NCI-H1436 (cell line): ENCODE measurements around the gene TAF7.
"Not testable (repeated sequence)": the region's sequence is repeated elsewhere in the genome, so short reads cannot be mapped to it uniquely, and the experiment has no call there.

Experiments used
- DNase-seq: peaks from one replicate; lab custom pipeline; 2025; lab: John Stamatoyannopoulos, UW

The TAF7 gene

GRCh38 chr5:141338538-141339306 is 18.1 kb upstream of the TAF7 start, which contains the start of gene PCDHGA2:
Gene PCDHGA2 (plus strand): TSS chr5:141338760.
- DNase-seq = peak; percentile 14

- not testable (repeated sequence) for DNase-seq
Observed at GRCh38 chr5:141332571-141332970, 12.0 kb upstream of the TAF7 start.

- DNase-seq = peak; percentile 16
Observed at GRCh38 chr5:141330299-141331080, 9.9 kb upstream of the TAF7 start, which contains the start of gene PCDHGA1. Gene PCDHGA1 (plus strand): TSS chr5:141330514.

- DNase-seq = no peak
Observed at GRCh38 chr5:141328231-141328630, 7.6 kb upstream of the TAF7 start.

- DNase-seq = no peak
Observed at GRCh38 chr5:141326088-141326854, 5.7 kb upstream of the TAF7 start.

GRCh38 chr5:141322261-141322660 is 1.7 kb upstream of the TAF7 start:
- DNase-seq = no peak

- DNase-seq = no peak
Observed at GRCh38 chr5:141319699-141320098, 885 bp downstream of the TAF7 start.

DNA sequence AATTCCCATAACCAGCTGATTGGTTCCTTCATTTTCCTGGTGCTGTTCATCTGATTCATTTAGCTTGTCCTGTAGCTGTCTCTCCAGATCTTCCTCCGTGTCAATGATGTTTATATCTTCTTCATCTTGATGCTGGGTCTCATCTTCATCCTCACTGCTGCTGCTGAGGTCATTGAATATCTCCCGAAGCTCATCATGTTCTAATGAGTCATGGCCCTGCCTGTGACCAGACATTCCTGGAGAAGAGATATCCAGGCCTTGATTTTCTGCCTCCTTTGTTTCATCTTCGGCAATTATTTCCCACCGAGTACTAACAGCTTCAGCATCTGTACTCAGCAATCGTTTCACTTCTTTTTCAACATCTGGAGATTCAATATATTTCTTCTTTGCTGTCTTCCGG is 1.4 kb downstream of the TAF7 start:
- DNase-seq = no peak

DNA sequence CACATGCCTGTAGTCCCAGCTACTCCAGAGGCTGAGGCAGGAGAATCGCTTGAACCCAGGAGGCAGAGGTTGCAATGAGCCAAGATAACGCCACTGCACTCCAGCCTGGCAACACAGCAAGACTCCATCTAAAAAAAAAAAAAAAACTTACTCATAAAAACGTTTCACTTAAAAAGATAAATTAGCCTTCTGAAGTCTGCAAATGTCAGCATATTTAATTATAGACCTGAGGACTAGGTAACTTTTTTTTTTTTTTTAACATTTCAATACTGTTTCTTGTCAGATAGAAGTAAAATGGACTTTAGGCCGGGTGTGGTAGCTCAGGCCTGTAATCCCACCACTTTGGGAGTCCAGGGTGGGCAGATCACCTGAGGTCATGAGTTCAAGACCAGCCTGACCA is 3.6 kb downstream of the TAF7 start:
- not testable (repeated sequence) for DNase-seq

GRCh38 chr5:141313711-141314110 is 6.9 kb downstream of the TAF7 start:
- no peak for DNase-seq

DNA sequence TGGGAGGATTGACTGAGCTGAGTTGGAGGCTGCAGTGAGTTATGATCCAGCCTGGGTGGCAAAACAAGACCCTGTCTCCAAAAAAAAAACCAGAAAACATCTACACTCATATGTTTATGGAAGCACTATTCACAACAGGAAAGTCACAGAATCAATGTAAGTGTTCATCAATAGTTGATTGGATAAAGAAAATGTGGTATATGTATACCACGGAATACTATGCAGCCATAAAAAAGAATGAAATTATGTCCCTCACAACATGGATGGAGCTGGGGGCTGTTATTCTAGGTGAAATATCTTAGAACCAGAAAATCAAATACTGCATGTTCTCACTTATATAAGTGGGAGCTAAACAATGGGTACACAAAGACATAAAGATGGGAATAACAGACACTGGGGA is 14.0 kb downstream of the TAF7 start:
- no peak for DNase-seq

GRCh38 chr5:141303756-141304155 is 16.8 kb downstream of the TAF7 start, which contains the start of gene SLC25A2:
Gene SLC25A2 (minus strand): TSS chr5:141304049. CDS start chr5:141303865, 184 bp downstream.
- DNase-seq = no peak

GRCh38 chr5:141298376-141298775 is 22.2 kb downstream of the TAF7 start:
- no peak for DNase-seq

- DNase-seq = no peak
Observed at GRCh38 chr5:141272906-141273305, 47.7 kb downstream of the TAF7 start.

DNA sequence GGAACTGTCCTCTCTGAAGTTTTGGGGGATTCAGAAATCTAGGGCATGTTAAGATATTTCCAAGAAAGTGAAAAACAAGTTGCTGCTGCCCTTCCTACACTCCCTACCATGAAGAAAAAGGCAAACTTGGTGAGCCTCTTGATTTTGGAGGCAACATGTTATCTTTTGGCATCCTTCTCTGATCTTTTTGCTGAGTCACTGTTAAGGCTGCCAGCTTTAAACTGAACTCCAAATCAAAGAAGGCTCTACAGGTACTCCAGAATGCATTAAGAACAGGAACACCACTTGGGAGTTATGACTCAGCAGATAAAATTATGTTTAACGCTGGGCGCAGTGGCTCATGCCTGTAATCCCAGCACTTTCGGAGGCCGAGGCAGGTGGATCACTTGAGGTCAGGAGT is 51.4 kb downstream of the TAF7 start:
- DNase-seq = no peak
